A549 (cell line): ENCODE measurements around the gene PHKB.

ENCODE experiments used
- CBX8 ChIP-seq: fragments of 200-600 bp; sonication (generic); IDR thresholded peaks from 2 replicates; pipeline ENCODE4 v1.6.1; 2016
- EP300 ChIP-seq, 2 experiments: fragments of >200 bp; sonication (Bioruptor Twin); formaldehyde crosslinking; IDR thresholded peaks; 2 replicates in 1 of 2; 3 replicates in 1 of 2; pipeline ENCODE4 v1.6.1; 2016 to 2017
- ESRRA ChIP-seq: fragments of 150-350 bp; IDR thresholded peaks from 2 replicates; pipeline ENCODE4 v1.6.1; 2014; ENCODE audit warnings: mild to moderate bottlenecking, low read length, borderline replicate concordance
- HOXA7 ChIP-seq: fragments of 250-450 bp; sonication (Bioruptor Pico); IDR thresholded peaks from 2 replicates; pipeline ENCODE4 v1.5.0; 2020; ENCODE audit warnings: mild to moderate bottlenecking, moderate library complexity
- JUN ChIP-seq, 2 experiments: fragments of >200 bp; sonication (Bioruptor Twin); formaldehyde crosslinking; IDR thresholded peaks; 2 replicates in 1 of 2; 3 replicates in 1 of 2; pipeline ENCODE4 v1.6.1; 2016 to 2017
- JUNB ChIP-seq: fragments of >200 bp; sonication (Bioruptor Twin); formaldehyde crosslinking; IDR thresholded peaks from 2 replicates; pipeline ENCODE4 v1.6.1; 2016
- MAFK ChIP-seq: fragments of 450-650 bp; IDR thresholded peaks from 2 replicates; pipeline ENCODE4 v1.6.1; 2014; ENCODE audit not compliant: partially characterized antibody
- POLR2A ChIP-seq: IDR thresholded peaks from 2 replicates; pipeline ENCODE4 v1.6.1; 2012; ENCODE audit warnings: mild to moderate bottlenecking, low read length
- SMC3 ChIP-seq: fragments of >200 bp; sonication (Bioruptor Twin); formaldehyde crosslinking; IDR thresholded peaks from 3 replicates; pipeline ENCODE4 v1.6.1; 2018; ENCODE audit warnings: inconsistent platforms
- ZC3H11A ChIP-seq: fragments of 450-650 bp; IDR thresholded peaks from 2 replicates; pipeline ENCODE4 v1.6.1; 2014; ENCODE audit warnings: antibody characterized with exemption, mild to moderate bottlenecking
- TF ChIP-seq, protein P1 (sequence below): fragments of 200-600 bp; sonication (generic); IDR thresholded peaks from 2 replicates; pipeline ENCODE4 v1.6.1; 2016; ENCODE audit warnings: antibody characterized with exemption, mild to moderate bottlenecking, moderate library complexity
- TF ChIP-seq, protein P2 (sequence below): fragments of >200 bp; sonication (Bioruptor Twin); formaldehyde crosslinking; IDR thresholded peaks from 3 replicates; pipeline ENCODE4 v1.5.1; 2016
- TF ChIP-seq, protein P3 (sequence below): fragments of 450-650 bp; IDR thresholded peaks from 2 replicates; pipeline ENCODE4 v1.6.1; 2014; ENCODE audit warnings: antibody characterized with exemption
- TF ChIP-seq, protein P4 (sequence below): IDR thresholded peaks from 2 replicates; pipeline ENCODE4 v1.6.1; 2012

DNA sequence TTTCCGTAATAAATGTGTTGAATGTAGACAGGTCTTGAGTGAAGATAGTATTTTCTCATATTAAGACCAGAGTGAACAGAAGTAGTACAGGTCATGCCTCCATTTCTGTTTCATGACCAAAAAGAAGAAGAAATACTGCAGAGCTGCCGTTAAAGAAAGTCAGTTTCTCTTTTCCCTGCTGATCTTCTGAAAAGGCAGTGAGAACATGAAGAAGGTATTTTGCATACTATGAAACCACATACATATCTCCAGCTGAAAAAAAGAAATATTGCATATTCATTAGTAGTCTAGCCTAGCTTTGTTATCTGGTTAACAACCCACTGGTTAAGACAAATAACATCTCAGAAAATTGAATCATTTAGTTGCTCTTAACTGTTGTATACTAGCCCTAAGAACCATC is 138.4 kb downstream of the PHKB start:
- TF ChIP-seq, protein P1, sequence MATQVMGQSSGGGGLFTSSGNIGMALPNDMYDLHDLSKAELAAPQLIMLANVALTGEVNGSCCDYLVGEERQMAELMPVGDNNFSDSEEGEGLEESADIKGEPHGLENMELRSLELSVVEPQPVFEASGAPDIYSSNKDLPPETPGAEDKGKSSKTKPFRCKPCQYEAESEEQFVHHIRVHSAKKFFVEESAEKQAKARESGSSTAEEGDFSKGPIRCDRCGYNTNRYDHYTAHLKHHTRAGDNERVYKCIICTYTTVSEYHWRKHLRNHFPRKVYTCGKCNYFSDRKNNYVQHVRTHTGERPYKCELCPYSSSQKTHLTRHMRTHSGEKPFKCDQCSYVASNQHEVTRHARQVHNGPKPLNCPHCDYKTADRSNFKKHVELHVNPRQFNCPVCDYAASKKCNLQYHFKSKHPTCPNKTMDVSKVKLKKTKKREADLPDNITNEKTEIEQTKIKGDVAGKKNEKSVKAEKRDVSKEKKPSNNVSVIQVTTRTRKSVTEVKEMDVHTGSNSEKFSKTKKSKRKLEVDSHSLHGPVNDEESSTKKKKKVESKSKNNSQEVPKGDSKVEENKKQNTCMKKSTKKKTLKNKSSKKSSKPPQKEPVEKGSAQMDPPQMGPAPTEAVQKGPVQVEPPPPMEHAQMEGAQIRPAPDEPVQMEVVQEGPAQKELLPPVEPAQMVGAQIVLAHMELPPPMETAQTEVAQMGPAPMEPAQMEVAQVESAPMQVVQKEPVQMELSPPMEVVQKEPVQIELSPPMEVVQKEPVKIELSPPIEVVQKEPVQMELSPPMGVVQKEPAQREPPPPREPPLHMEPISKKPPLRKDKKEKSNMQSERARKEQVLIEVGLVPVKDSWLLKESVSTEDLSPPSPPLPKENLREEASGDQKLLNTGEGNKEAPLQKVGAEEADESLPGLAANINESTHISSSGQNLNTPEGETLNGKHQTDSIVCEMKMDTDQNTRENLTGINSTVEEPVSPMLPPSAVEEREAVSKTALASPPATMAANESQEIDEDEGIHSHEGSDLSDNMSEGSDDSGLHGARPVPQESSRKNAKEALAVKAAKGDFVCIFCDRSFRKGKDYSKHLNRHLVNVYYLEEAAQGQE = no peak
- TF ChIP-seq, protein P2, sequence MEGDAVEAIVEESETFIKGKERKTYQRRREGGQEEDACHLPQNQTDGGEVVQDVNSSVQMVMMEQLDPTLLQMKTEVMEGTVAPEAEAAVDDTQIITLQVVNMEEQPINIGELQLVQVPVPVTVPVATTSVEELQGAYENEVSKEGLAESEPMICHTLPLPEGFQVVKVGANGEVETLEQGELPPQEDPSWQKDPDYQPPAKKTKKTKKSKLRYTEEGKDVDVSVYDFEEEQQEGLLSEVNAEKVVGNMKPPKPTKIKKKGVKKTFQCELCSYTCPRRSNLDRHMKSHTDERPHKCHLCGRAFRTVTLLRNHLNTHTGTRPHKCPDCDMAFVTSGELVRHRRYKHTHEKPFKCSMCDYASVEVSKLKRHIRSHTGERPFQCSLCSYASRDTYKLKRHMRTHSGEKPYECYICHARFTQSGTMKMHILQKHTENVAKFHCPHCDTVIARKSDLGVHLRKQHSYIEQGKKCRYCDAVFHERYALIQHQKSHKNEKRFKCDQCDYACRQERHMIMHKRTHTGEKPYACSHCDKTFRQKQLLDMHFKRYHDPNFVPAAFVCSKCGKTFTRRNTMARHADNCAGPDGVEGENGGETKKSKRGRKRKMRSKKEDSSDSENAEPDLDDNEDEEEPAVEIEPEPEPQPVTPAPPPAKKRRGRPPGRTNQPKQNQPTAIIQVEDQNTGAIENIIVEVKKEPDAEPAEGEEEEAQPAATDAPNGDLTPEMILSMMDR = no peak
- no peak for TF ChIP-seq POLR2A
- no peak for TF ChIP-seq HOXA7
- TF ChIP-seq MAFK = no peak
- TF ChIP-seq ESRRA = no peak
- TF ChIP-seq, protein P3, sequence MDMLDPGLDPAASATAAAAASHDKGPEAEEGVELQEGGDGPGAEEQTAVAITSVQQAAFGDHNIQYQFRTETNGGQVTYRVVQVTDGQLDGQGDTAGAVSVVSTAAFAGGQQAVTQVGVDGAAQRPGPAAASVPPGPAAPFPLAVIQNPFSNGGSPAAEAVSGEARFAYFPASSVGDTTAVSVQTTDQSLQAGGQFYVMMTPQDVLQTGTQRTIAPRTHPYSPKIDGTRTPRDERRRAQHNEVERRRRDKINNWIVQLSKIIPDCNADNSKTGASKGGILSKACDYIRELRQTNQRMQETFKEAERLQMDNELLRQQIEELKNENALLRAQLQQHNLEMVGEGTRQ = no peak
- no peak for TF ChIP-seq JUNB
- TF ChIP-seq EP300 (IDR thresholded peaks at IDR 0.05) = no peak
- no peak for TF ChIP-seq SMC3
- no peak for TF ChIP-seq CBX8
- TF ChIP-seq, protein P4, sequence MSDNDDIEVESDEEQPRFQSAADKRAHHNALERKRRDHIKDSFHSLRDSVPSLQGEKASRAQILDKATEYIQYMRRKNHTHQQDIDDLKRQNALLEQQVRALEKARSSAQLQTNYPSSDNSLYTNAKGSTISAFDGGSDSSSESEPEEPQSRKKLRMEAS = no peak
- TF ChIP-seq JUN (IDR thresholded peaks at IDR 0.05) = no peak
- no peak for TF ChIP-seq ZC3H11A
